GM19395 (cell line): ENCODE results near the gene STARD13.
A peak's percentile ranks its signal among the peaks of the same experiment; 100 is the strongest.

Experiments used
- ATAC-seq: cut with Tn5 transposase; IDR thresholded peaks from one replicate; pipeline ENCODE4 v1.9.1; 2021; ENCODE audit warnings: mild to moderate bottlenecking, moderate library complexity; ENCODE audit not compliant: unreplicated experiment

STARD13 gene, protein sequence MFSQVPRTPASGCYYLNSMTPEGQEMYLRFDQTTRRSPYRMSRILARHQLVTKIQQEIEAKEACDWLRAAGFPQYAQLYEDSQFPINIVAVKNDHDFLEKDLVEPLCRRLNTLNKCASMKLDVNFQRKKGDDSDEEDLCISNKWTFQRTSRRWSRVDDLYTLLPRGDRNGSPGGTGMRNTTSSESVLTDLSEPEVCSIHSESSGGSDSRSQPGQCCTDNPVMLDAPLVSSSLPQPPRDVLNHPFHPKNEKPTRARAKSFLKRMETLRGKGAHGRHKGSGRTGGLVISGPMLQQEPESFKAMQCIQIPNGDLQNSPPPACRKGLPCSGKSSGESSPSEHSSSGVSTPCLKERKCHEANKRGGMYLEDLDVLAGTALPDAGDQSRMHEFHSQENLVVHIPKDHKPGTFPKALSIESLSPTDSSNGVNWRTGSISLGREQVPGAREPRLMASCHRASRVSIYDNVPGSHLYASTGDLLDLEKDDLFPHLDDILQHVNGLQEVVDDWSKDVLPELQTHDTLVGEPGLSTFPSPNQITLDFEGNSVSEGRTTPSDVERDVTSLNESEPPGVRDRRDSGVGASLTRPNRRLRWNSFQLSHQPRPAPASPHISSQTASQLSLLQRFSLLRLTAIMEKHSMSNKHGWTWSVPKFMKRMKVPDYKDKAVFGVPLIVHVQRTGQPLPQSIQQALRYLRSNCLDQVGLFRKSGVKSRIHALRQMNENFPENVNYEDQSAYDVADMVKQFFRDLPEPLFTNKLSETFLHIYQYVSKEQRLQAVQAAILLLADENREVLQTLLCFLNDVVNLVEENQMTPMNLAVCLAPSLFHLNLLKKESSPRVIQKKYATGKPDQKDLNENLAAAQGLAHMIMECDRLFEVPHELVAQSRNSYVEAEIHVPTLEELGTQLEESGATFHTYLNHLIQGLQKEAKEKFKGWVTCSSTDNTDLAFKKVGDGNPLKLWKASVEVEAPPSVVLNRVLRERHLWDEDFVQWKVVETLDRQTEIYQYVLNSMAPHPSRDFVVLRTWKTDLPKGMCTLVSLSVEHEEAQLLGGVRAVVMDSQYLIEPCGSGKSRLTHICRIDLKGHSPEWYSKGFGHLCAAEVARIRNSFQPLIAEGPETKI

GRCh38 chr13:33285420-33286124 lies at the start of gene STARD13:
Gene STARD13, minus strand, starts transcription at chr13:33285755. Its CDS starts 117 bp downstream, at chr13:33285638.
- ATAC-seq, result peak; percentile 82

GRCh38 chr13:33334831-33335230 lies 49.3 kb upstream of the STARD13 start:
- no peak for ATAC-seq

DNA sequence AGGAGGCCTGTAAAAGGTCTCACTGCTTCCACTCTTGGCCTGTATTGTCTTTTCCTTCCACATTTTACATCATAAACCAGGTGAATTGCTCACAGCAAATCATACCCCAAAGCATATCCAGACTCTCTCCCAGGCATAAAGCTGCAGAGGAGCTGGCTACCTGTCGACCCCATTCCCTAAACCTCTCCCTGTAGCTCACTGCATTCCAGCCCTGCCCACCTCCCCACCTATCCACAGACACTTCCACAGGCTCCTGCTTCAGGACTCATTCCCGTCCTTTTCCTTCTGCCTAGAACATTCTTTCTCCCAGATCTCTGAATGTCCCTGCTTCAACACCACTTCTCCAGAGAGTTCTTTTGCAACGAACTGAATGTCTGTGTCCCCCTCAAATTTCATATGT lies 46.4 kb upstream of the STARD13 start:
- ATAC-seq, result no peak

DNA sequence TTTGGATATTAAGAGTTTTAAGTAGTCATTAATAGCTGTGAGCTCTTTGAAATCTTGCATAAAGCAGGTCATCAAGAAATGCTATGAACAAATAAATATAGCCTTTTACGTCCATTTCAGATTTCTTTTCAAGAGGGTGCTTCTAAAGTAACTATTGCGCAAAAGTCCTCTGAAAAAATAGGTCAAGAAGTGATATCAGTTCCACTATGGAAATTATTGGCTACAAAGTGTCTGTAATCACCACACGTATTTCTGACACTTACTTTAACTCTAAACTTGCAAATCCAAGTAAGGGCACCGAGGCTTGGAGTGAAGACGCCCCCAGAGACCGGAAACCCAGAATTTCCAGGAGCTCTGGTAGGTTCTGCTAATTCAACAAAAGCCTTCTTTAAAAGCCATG lies 44.9 kb upstream of the STARD13 start:
- no peak for ATAC-seq

DNA sequence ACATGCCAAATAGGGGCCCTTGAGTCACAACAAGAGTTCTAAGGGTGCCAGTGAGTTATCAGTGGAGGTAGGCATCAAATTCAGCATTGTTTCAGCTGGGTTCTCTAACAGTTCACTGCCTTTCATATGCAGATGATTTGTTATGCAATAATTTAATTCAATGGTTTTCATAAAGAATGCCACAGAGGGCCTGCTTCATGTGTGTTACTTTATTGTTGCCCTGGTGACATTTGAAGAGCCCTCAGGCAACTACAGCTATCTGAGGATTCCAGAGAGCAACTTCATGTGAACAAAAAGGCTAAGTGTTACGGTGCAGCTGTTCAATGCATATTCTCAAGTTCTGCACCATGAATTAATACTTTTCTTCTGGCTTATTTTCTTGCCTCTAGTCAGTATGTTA lies 43.1 kb upstream of the STARD13 start:
- no peak for ATAC-seq

GRCh38 chr13:33326723-33327122 lies 41.2 kb upstream of the STARD13 start:
- ATAC-seq, result no peak

GRCh38 chr13:33326246-33326645 lies 40.7 kb upstream of the STARD13 start:
- ATAC-seq, result no peak

DNA sequence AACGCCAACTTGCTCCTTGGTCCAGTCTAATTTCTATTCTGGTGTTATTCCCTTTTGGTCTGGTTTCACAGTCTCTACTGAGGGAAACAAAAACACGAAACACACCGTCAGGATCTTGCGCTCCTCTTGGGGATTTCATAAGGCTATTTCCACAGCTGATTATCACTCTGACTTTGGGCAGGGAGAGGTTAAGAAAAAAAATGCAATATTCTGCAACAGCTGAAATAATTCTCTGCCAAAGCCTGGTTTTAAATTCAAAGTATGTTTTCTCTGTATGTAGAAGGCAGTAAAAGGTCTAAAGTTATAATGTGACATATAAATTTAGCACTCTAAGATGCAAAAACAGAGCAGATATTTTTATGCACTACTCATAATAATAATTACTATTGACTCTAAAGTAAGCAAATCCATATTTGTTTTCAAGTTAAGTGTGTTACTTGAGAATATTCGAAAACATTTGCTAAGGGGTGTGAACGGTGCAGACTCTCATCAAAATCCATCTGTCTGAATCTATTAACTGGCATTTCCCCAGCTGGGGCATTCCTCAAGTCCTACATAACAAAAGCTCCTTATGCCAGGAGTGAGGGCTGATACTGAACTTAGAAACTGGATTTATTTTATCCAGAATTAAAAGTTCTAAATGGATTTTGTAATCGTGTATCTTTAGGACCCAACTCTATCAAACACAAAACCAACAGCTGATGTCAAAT lies 38.4 kb upstream of the STARD13 start:
- ATAC-seq, result no peak

DNA sequence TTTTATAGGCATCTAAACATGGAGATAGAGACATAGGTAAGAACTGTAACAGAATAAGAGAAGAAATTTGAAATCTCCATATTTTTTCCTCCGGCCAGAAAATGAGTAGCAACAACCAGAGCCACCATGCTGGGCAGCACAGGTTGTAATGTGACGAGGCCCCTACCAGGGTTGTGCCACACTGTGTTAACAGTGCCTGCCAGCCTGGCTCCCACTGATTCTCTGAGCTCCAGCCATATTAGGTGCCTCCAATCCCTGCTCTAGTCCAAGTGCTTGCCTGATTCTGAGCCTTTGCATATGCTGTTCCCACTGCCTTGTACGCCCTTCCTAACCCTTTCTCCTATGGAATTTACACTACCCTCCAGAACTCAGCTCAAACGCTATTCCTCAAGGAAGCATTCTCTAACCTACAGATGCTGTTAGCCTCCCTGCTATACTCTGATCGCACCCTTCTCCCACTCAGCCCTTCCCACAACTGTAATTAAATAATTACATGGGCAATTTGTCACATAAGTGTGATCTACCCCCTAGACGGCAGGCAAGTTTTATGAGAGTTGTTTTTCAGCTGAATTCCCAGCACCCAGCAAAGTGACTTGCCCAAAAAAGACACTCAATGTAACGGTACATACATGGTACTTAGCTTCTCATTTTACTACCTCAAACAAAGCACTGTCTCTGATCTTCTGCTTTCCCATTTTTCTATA lies 37.6 kb upstream of the STARD13 start:
- no peak for ATAC-seq

DNA sequence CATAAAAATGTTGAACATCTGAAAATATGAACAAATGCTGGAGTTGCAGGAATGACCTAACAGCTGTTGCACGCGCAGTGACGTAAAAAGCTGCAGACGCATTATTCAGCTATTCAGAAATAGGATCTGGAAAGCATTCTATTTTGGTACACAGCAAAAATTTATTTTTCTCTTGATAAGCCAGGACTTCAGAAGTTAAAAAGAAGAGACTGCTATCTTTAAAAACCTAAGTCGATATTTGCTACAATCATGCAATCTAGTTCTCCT lies 36.9 kb upstream of the STARD13 start:
- ATAC-seq, result no peak

GRCh38 chr13:33321686-33322542 lies 36.4 kb upstream of the STARD13 start:
- no peak for ATAC-seq

GRCh38 chr13:33319859-33320258 lies 34.3 kb upstream of the STARD13 start:
- ATAC-seq, result no peak

- no peak for ATAC-seq
These were observed 33.2 kb upstream of the STARD13 start for GRCh38 chr13:33318744-33319143.

DNA sequence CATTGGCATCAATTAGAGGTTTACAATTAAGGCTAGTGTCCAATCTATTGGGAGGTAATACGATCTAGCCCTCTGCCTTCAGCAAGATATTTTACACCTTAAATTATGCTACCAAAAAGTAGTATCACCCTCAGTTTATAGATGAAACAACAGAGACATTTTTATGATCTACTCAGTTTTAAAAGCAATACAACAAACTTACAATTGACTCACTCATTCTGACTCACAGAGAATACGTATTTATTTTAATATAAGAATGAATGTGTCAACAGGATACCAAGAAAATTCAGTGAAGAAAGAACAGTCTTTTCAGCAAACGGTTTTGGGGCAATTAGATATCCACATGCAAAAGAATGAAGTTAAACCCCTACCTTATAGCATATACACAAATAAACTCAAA lies 32.5 kb upstream of the STARD13 start:
- ATAC-seq, result no peak

DNA sequence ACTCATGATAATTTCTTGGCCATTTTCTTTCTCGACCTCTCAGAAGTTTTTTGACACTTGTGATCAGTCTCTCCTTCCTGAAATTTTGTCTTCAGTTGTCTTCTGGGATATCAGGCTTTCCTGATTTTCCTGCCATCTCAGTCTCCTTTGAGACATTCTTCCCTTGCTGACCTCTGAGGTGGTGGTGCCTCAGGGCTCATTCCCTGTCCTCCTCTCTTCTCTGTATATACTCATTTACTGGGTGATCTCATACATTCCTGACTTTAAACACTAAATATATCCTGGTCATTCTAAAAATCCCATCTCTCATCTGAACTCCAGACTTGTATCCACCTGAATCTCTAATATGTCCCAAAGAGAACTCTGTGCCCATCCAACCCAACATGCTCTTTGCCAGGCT lies 31.3 kb upstream of the STARD13 start:
- no peak for ATAC-seq

- ATAC-seq, result no peak
These were observed 27.9 kb upstream of the STARD13 start for GRCh38 chr13:33313504-33313903.

- ATAC-seq, result no peak
These were observed 27.3 kb upstream of the STARD13 start for GRCh38 chr13:33312861-33313212.

DNA sequence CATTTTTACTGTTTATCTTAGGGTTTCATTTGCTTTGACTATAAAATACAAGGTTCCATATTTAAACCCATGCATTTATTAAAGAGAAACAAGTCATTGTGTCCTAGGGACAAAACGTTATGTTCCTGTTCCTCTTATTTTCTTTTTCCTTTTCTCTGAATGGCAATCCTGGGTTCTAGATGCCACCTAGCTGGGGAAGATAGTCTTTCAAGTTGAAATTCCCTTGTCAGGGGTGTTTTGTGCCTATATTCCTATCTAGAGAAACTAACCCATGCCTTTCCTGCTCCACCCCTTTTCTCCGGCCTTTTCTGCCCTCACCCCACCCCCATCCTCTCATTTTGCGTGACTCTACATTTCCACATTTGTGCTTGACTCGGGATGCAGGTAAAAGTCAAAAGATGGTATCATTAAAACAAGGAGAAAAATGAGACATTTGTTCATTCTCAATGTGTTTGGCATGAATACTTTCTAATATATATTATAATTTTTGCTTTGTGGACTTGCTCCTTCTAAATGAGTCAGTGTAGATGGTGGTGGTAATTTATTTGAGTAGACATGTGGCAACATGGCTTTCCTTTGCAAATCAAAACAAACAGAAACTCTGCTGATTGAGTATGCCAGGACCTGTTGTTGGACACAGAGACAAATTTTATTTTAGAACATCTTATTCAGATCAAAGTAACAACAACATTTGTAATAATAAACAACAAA lies 26.8 kb upstream of the STARD13 start:
- no peak for ATAC-seq
